Measurements from ENCODE around the gene ADAMTS7.
"Not testable (repeated sequence)": the region's sequence is repeated elsewhere in the genome, so short reads cannot be mapped to it uniquely, and the experiment has no call there.

DNA sequence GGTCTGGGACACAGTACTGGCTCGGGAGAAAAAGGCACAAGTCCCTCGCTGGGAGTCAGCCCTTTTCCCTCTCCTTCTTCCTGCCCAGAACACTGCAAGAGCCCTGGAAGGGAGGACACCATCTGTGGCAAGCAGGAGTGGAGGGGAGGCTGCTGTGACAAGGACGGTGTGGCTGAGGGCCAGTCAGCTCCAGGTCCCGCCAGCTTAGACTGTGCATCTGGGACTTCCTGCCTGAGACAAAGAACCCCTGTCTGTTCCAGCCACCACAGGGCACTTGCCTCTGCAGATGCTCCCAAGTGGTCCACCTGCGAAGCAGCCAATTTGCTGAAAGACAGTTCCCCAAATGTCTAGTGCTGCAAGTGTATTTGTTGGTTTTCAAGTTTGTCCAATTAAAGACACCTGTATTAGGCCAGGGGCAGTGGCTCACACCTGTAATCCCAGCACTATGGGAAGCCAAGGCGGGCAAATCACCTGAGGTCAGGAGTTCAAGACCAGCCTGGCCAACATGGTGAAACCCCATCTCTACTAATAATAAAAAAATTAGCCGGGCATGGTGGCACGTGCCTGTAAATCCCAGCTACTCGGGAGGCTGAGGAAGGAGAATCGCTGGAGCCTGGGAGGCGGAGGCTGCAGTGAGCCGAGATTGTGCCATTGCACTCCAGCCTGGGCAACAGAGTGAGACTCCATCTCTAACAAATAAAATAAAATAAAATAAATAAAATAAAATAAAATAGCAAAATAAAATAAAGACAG is 41.6 kb downstream of the ADAMTS7 start:
- not testable (repeated sequence) for TF ChIP-seq POLR2A (IDR thresholded peaks at IDR 0.05)
- TF ChIP-seq, protein P1, sequence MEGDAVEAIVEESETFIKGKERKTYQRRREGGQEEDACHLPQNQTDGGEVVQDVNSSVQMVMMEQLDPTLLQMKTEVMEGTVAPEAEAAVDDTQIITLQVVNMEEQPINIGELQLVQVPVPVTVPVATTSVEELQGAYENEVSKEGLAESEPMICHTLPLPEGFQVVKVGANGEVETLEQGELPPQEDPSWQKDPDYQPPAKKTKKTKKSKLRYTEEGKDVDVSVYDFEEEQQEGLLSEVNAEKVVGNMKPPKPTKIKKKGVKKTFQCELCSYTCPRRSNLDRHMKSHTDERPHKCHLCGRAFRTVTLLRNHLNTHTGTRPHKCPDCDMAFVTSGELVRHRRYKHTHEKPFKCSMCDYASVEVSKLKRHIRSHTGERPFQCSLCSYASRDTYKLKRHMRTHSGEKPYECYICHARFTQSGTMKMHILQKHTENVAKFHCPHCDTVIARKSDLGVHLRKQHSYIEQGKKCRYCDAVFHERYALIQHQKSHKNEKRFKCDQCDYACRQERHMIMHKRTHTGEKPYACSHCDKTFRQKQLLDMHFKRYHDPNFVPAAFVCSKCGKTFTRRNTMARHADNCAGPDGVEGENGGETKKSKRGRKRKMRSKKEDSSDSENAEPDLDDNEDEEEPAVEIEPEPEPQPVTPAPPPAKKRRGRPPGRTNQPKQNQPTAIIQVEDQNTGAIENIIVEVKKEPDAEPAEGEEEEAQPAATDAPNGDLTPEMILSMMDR (IDR thresholded peaks at IDR 0.05): not testable (repeated sequence)

Measured in uterus (tissue), 2 donors.